Stimulated activated CD8-positive, alpha-beta memory T cell treated with anti-CD3 and anti-CD28 coated beads, Interleukin-7, amount 100 ng/mL, for 1 hour (primary cell): ENCODE data around the gene EIF1.
"Not testable (repeated sequence)": the region's sequence is repeated elsewhere in the genome, so short reads cannot be mapped to it uniquely, and the experiment has no call there.

Experiments
- DNase-seq, 2 donors: peaks; one replicate each; pipeline ENCODE4 v3.0.0-alpha.2; 2020; ENCODE audit warnings: low read depth in 2 of 2

The EIF1 gene

GRCh38 chr17:41655611-41656111 is 33.0 kb upstream of the EIF1 start:
- DNase-seq, result no peak

GRCh38 chr17:41656249-41657023 is 32.2 kb upstream of the EIF1 start:
- no peak for DNase-seq

GRCh38 chr17:41657176-41657754 is 31.4 kb upstream of the EIF1 start:
- DNase-seq, result no peak

GRCh38 chr17:41657936-41658335 is 30.7 kb upstream of the EIF1 start:
- no peak for DNase-seq

- DNase-seq, result no peak
Measured at GRCh38 chr17:41658846-41659245, 29.8 kb upstream of the EIF1 start.

- no peak for DNase-seq
Measured at GRCh38 chr17:41659427-41660212, 29.1 kb upstream of the EIF1 start.

GRCh38 chr17:41660221-41660711 is 28.4 kb upstream of the EIF1 start:
- DNase-seq, result no peak

GRCh38 chr17:41663451-41664171 is 25.1 kb upstream of the EIF1 start:
- DNase-seq, result no peak

- DNase-seq, result no peak
Measured at GRCh38 chr17:41664172-41664457, 24.6 kb upstream of the EIF1 start.

- no peak for DNase-seq
Measured at GRCh38 chr17:41664587-41665565, 23.8 kb upstream of the EIF1 start.

GRCh38 chr17:41665566-41666236 is 23.0 kb upstream of the EIF1 start:
- DNase-seq, result peak; percentile 77 to 80

- no peak for DNase-seq
Measured at GRCh38 chr17:41666237-41666641, 22.4 kb upstream of the EIF1 start.

- DNase-seq, result peak; percentile 70 to 82
Measured at GRCh38 chr17:41666708-41667279, 21.9 kb upstream of the EIF1 start.

- DNase-seq, result no peak
Measured at GRCh38 chr17:41667280-41668041, 21.2 kb upstream of the EIF1 start.

- DNase-seq, result no peak
Measured at GRCh38 chr17:41672153-41672552, 16.5 kb upstream of the EIF1 start.

- not testable (repeated sequence) for DNase-seq
Measured at GRCh38 chr17:41675157-41676057, 13.3 kb upstream of the EIF1 start.

GRCh38 chr17:41676058-41676419 is 12.6 kb upstream of the EIF1 start:
- no peak for DNase-seq

- no peak for DNase-seq
Measured at GRCh38 chr17:41678411-41678906, 10.2 kb upstream of the EIF1 start.
